Measurements from ENCODE around the gene CORIN.
A peak's percentile ranks its signal among the peaks of the same experiment; 100 is the strongest.

Gene CORIN

GRCh38 chr4:47837094-47837907 is 566 bp downstream of the CORIN start:
- H3K36me3 ChIP-seq (ENCODE audit: control insufficient read depth in 4 of 4, insufficient read depth in 4 of 4, low read length in 3 of 4), result peaks cover 0 to 3% (median 1%) of the 10 kb centered on the region in 4 experiments
- H3K4me3 ChIP-seq (ENCODE audit: control insufficient read depth in 1 of 7, extremely low read depth in 1 of 7, insufficient read depth in 4 of 7, low read depth in 2 of 7, low read length in 6 of 7), result peak overlapping the region; percentile 40 to 82 (median 68)
- DNase-seq, result peak; percentile 20 to 73 (median 58)
- H3K27ac ChIP-seq (ENCODE audit: insufficient read depth in 1 of 2, low read depth in 1 of 2, low read length in 2 of 2, poor library complexity in 1 of 2, severe bottlenecking in 2 of 2), result no peak overlapping the region
- H3K27me3 ChIP-seq (replicated peaks in 2 of 5; ENCODE audit: control insufficient read depth in 4 of 5, insufficient read depth in 5 of 5, low read length in 4 of 5), result peaks cover 0 to 28% (median 6%) of the 10 kb centered on the region in 5 experiments
- under 1% methylated on average over 58 of the region's 58 CpGs for WGBS (ENCODE audit: insufficient coverage)
- H3K4me1 ChIP-seq (ENCODE audit: control extremely low read depth in 1 of 4, control insufficient read depth in 4 of 4, insufficient read depth in 4 of 4, low read length in 3 of 4), result peaks cover 12 to 32% (median 30%) of the 10 kb centered on the region in 4 experiments
- ChIA-PET POLR2A (interaction anchor here (0.6 kb wide), 1 partner anchor 944 kb away, joined by 3 read pairs; no protein-coding TSS in a partner anchor), CTCF (interaction anchor here (0.9 to 9.5 kb wide), 9 partner anchors 10 to 169 kb away, joined by 3 to 109 read pairs (median 3); no protein-coding TSS in a partner anchor)
- peaks cover 0 to 5% (median 0%) of the 10 kb centered on the region in 5 experiments for H3K9me3 ChIP-seq (ENCODE audit: control extremely low read depth in 1 of 5, control insufficient read depth in 4 of 5, insufficient read depth in 2 of 5, low read depth in 1 of 5, low read length in 4 of 5)

- Histone ChIP-seq H3K36me3 (ENCODE audit: control insufficient read depth in 4 of 4, insufficient read depth in 4 of 4, low read length in 3 of 4) (peaks cover 0 to 3% (median under 1%) of the 10 kb centered on the region in 4 experiments), H3K27me3 (replicated peaks in 2 of 5; ENCODE audit: control insufficient read depth in 4 of 5, insufficient read depth in 5 of 5, low read length in 4 of 5) (peaks cover 0 to 28% (median 6%) of the 10 kb centered on the region in 5 experiments), H3K4me3 (ENCODE audit: control insufficient read depth in 1 of 7, extremely low read depth in 1 of 7, insufficient read depth in 4 of 7, low read depth in 2 of 7, low read length in 6 of 7) (peak overlapping the region; percentile 40 to 82 (median 68)), H3K9me3 (ENCODE audit: control extremely low read depth in 1 of 5, control insufficient read depth in 4 of 5, insufficient read depth in 2 of 5, low read depth in 1 of 5, low read length in 4 of 5) (peaks cover 0 to 5% (median 0%) of the 10 kb centered on the region in 5 experiments), H3K27ac (ENCODE audit: insufficient read depth in 1 of 2, low read depth in 1 of 2, low read length in 2 of 2, poor library complexity in 1 of 2, severe bottlenecking in 2 of 2) (no peak overlapping the region), H3K4me1 (ENCODE audit: control extremely low read depth in 1 of 4, control insufficient read depth in 4 of 4, insufficient read depth in 4 of 4, low read length in 3 of 4) (peaks cover 12 to 32% (median 30%) of the 10 kb centered on the region in 4 experiments)
- under 1% methylated on average over 27 of the region's 27 CpGs for WGBS (ENCODE audit: insufficient coverage)
- POLR2A ChIA-PET, result interaction anchor here (0.6 kb wide), 1 partner anchor 945 kb away, joined by 3 read pairs; no protein-coding TSS in a partner anchor
- CTCF ChIA-PET, result interaction anchor here (0.8 to 9.5 kb wide), 11 partner anchors 10 to 168 kb away, joined by 3 to 109 read pairs (median 4); no protein-coding TSS in a partner anchor
- DNase-seq, result peak; percentile 30 to 46 (median 34)
Observed at GRCh38 chr4:47836641-47837093, 1.2 kb downstream of the CORIN start.

- ChIA-PET CTCF (interaction anchor here (1.2 to 9.5 kb wide), 4 partner anchors 9 to 128 kb away, joined by 3 to 109 read pairs (median 10); no protein-coding TSS in a partner anchor), POLR2A (no interaction called here)
- peaks cover 0 to 5% (median 0%) of the 10 kb centered on the region in 5 experiments for H3K9me3 ChIP-seq (ENCODE audit: control extremely low read depth in 1 of 5, control insufficient read depth in 4 of 5, insufficient read depth in 2 of 5, low read depth in 1 of 5, low read length in 4 of 5)
- H3K4me1 ChIP-seq (ENCODE audit: control extremely low read depth in 1 of 4, control insufficient read depth in 4 of 4, insufficient read depth in 4 of 4, low read length in 3 of 4), result peaks cover 12 to 32% (median 30%) of the 10 kb centered on the region in 4 experiments
- H3K36me3 ChIP-seq (ENCODE audit: control insufficient read depth in 4 of 4, insufficient read depth in 4 of 4, low read length in 3 of 4), result peaks cover 0 to 3% (median 0%) of the 10 kb centered on the region in 4 experiments
- H3K27me3 ChIP-seq (replicated peaks in 2 of 5; ENCODE audit: control insufficient read depth in 4 of 5, insufficient read depth in 5 of 5, low read length in 4 of 5), result peaks cover 0 to 28% (median 6%) of the 10 kb centered on the region in 5 experiments
- H3K4me3 ChIP-seq (ENCODE audit: control insufficient read depth in 1 of 7, extremely low read depth in 1 of 7, insufficient read depth in 4 of 7, low read depth in 2 of 7, low read length in 6 of 7), result no peak overlapping the region
- H3K27ac ChIP-seq (ENCODE audit: insufficient read depth in 1 of 2, low read depth in 1 of 2, low read length in 2 of 2, poor library complexity in 1 of 2, severe bottlenecking in 2 of 2), result no peak overlapping the region
- peak in 2 of 3 donors; percentile 50 to 55 for DNase-seq
- 36% methylated on average over 2 of the region's 2 CpGs for WGBS (ENCODE audit: insufficient coverage)
Observed at GRCh38 chr4:47835494-47835893, 2.4 kb downstream of the CORIN start.

- H3K4me1 ChIP-seq (ENCODE audit: control extremely low read depth in 1 of 4, control insufficient read depth in 4 of 4, insufficient read depth in 4 of 4, low read length in 3 of 4), result peaks cover 12 to 31% (median 20%) of the 10 kb centered on the region in 4 experiments
- no peak overlapping the region for H3K4me3 ChIP-seq (ENCODE audit: control insufficient read depth in 1 of 7, extremely low read depth in 1 of 7, insufficient read depth in 4 of 7, low read depth in 2 of 7, low read length in 6 of 7)
- 94% methylated on average over 5 of the region's 5 CpGs for WGBS (ENCODE audit: insufficient coverage)
- ChIA-PET CTCF (interaction anchor here (1.4 to 5.0 kb wide), 2 partner anchors 9 to 126 kb away, joined by 5 to 26 read pairs; no protein-coding TSS in a partner anchor), POLR2A (interaction anchor here (0.6 kb wide), 1 partner anchor 50 kb away, joined by 4 read pairs; no protein-coding TSS in a partner anchor)
- H3K27me3 ChIP-seq (replicated peaks in 2 of 5; ENCODE audit: control insufficient read depth in 4 of 5, insufficient read depth in 5 of 5, low read length in 4 of 5), result peaks cover 0 to 8% (median 0%) of the 10 kb centered on the region in 5 experiments
- DNase-seq, result no peak
- H3K9me3 ChIP-seq (ENCODE audit: control extremely low read depth in 1 of 5, control insufficient read depth in 4 of 5, insufficient read depth in 2 of 5, low read depth in 1 of 5, low read length in 4 of 5), result peaks cover 0 to 5% (median 0%) of the 10 kb centered on the region in 5 experiments
- H3K36me3 ChIP-seq (ENCODE audit: control insufficient read depth in 4 of 4, insufficient read depth in 4 of 4, low read length in 3 of 4), result no peaks in the 10 kb centered on the region
- no peak overlapping the region for H3K27ac ChIP-seq (ENCODE audit: insufficient read depth in 1 of 2, low read depth in 1 of 2, low read length in 2 of 2, poor library complexity in 1 of 2, severe bottlenecking in 2 of 2)
Observed at GRCh38 chr4:47831026-47831679, 6.7 kb downstream of the CORIN start.

- Histone ChIP-seq H3K9me3 (ENCODE audit: control extremely low read depth in 1 of 5, control insufficient read depth in 4 of 5, insufficient read depth in 2 of 5, low read depth in 1 of 5, low read length in 4 of 5) (peaks cover 0 to 5% (median 0%) of the 10 kb centered on the region in 5 experiments), H3K27ac (ENCODE audit: insufficient read depth in 1 of 2, low read depth in 1 of 2, low read length in 2 of 2, poor library complexity in 1 of 2, severe bottlenecking in 2 of 2) (no peak overlapping the region), H3K4me1 (ENCODE audit: control extremely low read depth in 1 of 4, control insufficient read depth in 4 of 4, insufficient read depth in 4 of 4, low read length in 3 of 4) (peaks cover 5 to 24% (median 13%) of the 10 kb centered on the region in 4 experiments), H3K4me3 (ENCODE audit: control insufficient read depth in 1 of 7, extremely low read depth in 1 of 7, insufficient read depth in 4 of 7, low read depth in 2 of 7, low read length in 6 of 7) (no peak overlapping the region), H3K36me3 (ENCODE audit: control insufficient read depth in 4 of 4, insufficient read depth in 4 of 4, low read length in 3 of 4) (no peaks in the 10 kb centered on the region), H3K27me3 (replicated peaks in 2 of 5; ENCODE audit: control insufficient read depth in 4 of 5, insufficient read depth in 5 of 5, low read length in 4 of 5) (peaks cover 0 to 2% (median 0%) of the 10 kb centered on the region in 5 experiments)
- ChIA-PET CTCF (interaction anchor here (1.4 to 5.0 kb wide), 2 partner anchors 10 to 125 kb away, joined by 5 to 26 read pairs; no protein-coding TSS in a partner anchor), POLR2A (no interaction called here)
- no peak for DNase-seq
- 95% methylated on average over 3 of the region's 3 CpGs for WGBS (ENCODE audit: insufficient coverage)
Observed at GRCh38 chr4:47830265-47831025, 7.4 kb downstream of the CORIN start.

GRCh38 chr4:47829438-47829837 is 8.4 kb downstream of the CORIN start:
- ChIA-PET POLR2A (no interaction called here), CTCF (interaction anchor here (1.3 to 5.0 kb wide), 2 partner anchors 11 to 133 kb away, joined by 4 to 26 read pairs; no protein-coding TSS in a partner anchor)
- Histone ChIP-seq H3K36me3 (ENCODE audit: control insufficient read depth in 4 of 4, insufficient read depth in 4 of 4, low read length in 3 of 4) (no peaks in the 10 kb centered on the region), H3K4me3 (ENCODE audit: control insufficient read depth in 1 of 7, extremely low read depth in 1 of 7, insufficient read depth in 4 of 7, low read depth in 2 of 7, low read length in 6 of 7) (no peak overlapping the region), H3K4me1 (ENCODE audit: control extremely low read depth in 1 of 4, control insufficient read depth in 4 of 4, insufficient read depth in 4 of 4, low read length in 3 of 4) (peaks cover 2 to 18% (median 8%) of the 10 kb centered on the region in 4 experiments), H3K27me3 (replicated peaks in 2 of 5; ENCODE audit: control insufficient read depth in 4 of 5, insufficient read depth in 5 of 5, low read length in 4 of 5) (peaks cover 0 to 5% (median 0%) of the 10 kb centered on the region in 5 experiments), H3K27ac (ENCODE audit: insufficient read depth in 1 of 2, low read depth in 1 of 2, low read length in 2 of 2, poor library complexity in 1 of 2, severe bottlenecking in 2 of 2) (no peak overlapping the region), H3K9me3 (ENCODE audit: control extremely low read depth in 1 of 5, control insufficient read depth in 4 of 5, insufficient read depth in 2 of 5, low read depth in 1 of 5, low read length in 4 of 5) (peaks cover 0 to 5% (median 0%) of the 10 kb centered on the region in 5 experiments)
- no peak for DNase-seq
